Fibroblast of the aortic adventitia (primary cell): ENCODE data around the gene ITIH4. TPM values are rescaled to one million over a fixed set of nuclear protein-coding genes. Genes with fewer than 3 reads are reported as not detected.

Source experiments
- DNase-seq: peaks from one replicate; pipeline ENCODE4 v3.0.0-alpha.2; 2010; ENCODE audit warnings: low read depth
- H3K4me3 ChIP-seq: 2 replicates; pipeline ENCODE4 v1.5.1; 2011; ENCODE audit warnings: low read depth, mild to moderate bottlenecking, control low read depth, low read length, moderate library complexity
- total RNA-seq: library from RNA; depleted of rRNA; stranded (reverse); fragments of >200 nt; gene quantifications from 2 replicates; pipeline ENCODE4 v1.2.3, GENCODE V29; 2012; ENCODE audit warnings: low replicate concordance
- TF ChIP-seq, protein P1 (sequence below): IDR thresholded peaks from 2 replicates; pipeline ENCODE4 v1.5.1; 2011; ENCODE audit warnings: mild to moderate bottlenecking, low read length, control low read depth, inconsistent platforms; ENCODE audit not compliant: insufficient read depth

ITIH4 gene
- total RNA-seq, 1 donor = 0.36 TPM

DNA sequence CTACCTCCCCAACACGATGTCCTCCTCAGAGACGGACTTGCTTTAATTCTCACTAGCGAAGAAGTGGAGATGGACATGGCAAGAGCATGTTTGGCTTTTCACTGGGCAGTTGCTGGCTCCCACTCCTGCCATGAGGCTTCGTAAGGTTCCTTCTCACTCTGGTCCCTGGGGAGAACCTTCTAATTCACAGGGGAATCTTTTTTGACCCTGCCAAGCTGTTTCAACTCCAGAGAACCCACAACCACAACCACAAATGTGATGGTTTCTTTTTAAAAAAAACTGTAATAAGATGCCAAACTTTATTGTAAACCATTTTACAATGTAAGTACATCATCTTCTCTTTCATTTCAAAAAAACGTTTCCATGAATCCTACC is 6.0 kb upstream of the ITIH4 start:
- TF ChIP-seq, protein P1, sequence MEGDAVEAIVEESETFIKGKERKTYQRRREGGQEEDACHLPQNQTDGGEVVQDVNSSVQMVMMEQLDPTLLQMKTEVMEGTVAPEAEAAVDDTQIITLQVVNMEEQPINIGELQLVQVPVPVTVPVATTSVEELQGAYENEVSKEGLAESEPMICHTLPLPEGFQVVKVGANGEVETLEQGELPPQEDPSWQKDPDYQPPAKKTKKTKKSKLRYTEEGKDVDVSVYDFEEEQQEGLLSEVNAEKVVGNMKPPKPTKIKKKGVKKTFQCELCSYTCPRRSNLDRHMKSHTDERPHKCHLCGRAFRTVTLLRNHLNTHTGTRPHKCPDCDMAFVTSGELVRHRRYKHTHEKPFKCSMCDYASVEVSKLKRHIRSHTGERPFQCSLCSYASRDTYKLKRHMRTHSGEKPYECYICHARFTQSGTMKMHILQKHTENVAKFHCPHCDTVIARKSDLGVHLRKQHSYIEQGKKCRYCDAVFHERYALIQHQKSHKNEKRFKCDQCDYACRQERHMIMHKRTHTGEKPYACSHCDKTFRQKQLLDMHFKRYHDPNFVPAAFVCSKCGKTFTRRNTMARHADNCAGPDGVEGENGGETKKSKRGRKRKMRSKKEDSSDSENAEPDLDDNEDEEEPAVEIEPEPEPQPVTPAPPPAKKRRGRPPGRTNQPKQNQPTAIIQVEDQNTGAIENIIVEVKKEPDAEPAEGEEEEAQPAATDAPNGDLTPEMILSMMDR = no peak
- no peak for DNase-seq
- H3K4me3 ChIP-seq = no peak overlapping the region

- DNase-seq = no peak
- TF ChIP-seq, protein P1 = no peak
- no peak overlapping the region for H3K4me3 ChIP-seq
These were observed 5.4 kb upstream of the ITIH4 start for GRCh38 chr3:52835766-52836470.

DNA sequence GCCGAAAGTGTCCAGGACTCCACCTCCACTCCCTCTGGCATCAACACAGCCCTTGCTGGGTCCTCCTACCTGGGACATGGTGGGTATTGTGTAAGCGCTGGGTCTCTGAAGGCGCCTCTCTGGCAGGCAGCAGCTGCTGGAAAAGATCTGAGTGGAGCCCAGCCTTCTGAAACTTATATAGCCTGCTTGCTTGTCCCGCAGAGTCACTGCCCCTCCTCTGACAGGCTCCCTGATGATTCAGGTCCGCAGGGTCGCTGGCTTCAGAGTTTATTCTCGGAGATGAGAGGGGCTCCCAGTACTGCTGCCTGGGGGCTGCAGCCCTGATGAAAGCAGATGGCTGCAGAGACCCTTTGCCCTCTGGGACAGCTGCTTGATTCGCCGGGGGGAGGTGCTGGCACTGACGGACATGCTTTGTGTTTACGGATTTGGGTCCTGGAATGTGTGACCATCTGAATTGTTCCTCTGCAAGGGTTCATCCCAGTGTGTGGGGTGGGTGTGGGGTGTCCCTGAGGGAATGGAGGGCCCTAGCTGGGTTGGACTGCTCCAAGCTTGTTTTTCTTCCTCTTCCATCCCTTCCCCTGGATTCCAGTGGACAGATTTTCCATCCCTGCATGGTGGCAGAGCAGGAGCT is 4.5 kb upstream of the ITIH4 start, which contains the start of gene MUSTN1:
TSS of gene MUSTN1 (minus strand) at position 149 of the 631 bp plus-strand sequence. CDS start at position 78, 71 bp downstream.
- peak; percentile 47 for DNase-seq
- H3K4me3 ChIP-seq = no peak within 1 kb of the TSS
- TF ChIP-seq, protein P1 = no peak

DNA sequence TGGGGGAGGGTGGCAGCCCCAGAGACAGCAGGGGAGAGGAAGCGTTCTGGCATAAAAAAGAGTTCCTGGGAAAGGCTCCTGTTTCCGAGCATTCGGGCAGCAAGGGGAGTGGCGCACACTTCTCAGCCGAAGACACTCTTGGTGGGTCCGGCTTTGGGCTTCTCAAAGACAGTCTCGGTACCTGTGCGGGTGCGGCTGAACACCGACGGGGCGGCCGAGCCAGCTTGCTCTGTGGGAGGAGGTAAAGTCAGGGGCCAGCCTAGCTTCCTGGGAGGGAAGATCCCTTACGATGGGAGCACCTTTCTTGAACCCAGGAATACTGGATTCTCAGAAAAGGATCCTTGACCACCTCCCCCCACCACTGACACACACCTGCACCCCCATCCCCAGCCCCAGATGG is 2.7 kb upstream of the ITIH4 start:
- no peak overlapping the region for H3K4me3 ChIP-seq
- DNase-seq = no peak
- TF ChIP-seq, protein P1 = no peak

DNA sequence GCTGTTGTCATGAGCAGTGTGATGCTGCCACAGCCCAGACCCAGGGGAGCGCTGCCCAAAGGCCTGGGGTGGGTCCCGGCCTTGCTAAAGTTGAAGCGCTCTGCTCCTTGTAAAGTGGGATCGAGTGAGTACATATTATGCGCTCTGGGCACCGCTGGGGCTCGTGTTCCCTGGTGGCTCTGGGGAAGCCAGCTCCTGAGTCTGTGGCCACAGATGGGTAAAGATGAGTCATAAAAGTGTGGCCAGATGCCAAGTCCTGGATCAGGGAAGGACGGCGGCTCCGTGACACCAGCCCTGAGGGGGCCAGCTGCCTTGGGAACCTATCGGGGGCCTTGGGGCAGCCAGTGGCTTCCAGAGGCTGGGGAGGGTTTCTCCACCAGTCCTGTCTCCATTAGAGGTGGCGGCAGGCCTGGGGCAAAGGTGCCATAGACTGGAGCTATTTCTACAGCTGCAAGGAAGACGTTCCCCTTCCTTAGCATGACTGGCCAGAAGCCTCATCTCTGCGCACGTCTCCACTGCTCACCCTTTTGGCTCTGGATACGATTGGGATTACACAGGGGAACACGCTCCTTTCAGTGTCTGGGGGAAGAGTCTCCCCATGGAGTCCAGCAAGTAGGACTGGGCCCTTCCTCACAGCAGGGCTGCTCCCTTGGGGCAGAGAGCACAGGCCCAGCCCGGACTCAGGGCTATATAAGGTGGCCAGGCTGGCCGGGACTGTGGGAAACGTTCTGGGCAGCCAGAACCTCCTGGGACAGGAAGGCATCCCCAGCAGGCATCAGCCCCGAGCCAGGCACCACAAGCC is 1.2 kb upstream of the ITIH4 start:
- DNase-seq = peak; percentile 60
- TF ChIP-seq, protein P1 = no peak
- no peak overlapping the region for H3K4me3 ChIP-seq

- no peak overlapping the region for H3K4me3 ChIP-seq
- TF ChIP-seq, protein P1 = no peak
- no peak for DNase-seq
These were observed 487 bp downstream of the ITIH4 start for GRCh38 chr3:52829906-52830463.
